Omental fat pad (tissue), 4 donors: Measurements from ENCODE around the gene DPYD. TPM values are rescaled to one million over a fixed set of nuclear protein-coding genes. Genes with fewer than 3 reads are reported as not detected.

ENCODE experiments used
- ATAC-seq: fragments of 150-250 bp; one replicate; pipeline ENCODE4 v1.9.1; 2016; ENCODE audit warnings: mild to moderate bottlenecking, moderate library complexity; ENCODE audit not compliant: low FRiP score
- DNase-seq: peaks from one replicate; pipeline ENCODE4 v3.0.0-alpha.2; 2019; ENCODE audit warnings: low spot score
- total RNA-seq, 4 donors: library from RNA; depleted of rRNA; stranded (reverse); fragments of >200 nt; gene quantifications; one replicate each; pipeline ENCODE4 v1.1.0, GENCODE V29; 2016
- TF ChIP-seq, protein P1 (sequence below), 3 donors: fragments of 450-650 bp; IDR thresholded peaks; one replicate each; pipeline ENCODE4 v1.5.1; 2016 to 2017; ENCODE audit warnings: antibody characterized with exemption in 3 of 3, mild to moderate bottlenecking in 3 of 3, moderate library complexity in 2 of 3

Gene DPYD
- total RNA-seq, 4 donors from 2014 or later = 52.5 to 86.4 (median 60.3) TPM

- DNase-seq (no peak), ATAC-seq (peak; percentile 37)
- TF ChIP-seq, protein P1, sequence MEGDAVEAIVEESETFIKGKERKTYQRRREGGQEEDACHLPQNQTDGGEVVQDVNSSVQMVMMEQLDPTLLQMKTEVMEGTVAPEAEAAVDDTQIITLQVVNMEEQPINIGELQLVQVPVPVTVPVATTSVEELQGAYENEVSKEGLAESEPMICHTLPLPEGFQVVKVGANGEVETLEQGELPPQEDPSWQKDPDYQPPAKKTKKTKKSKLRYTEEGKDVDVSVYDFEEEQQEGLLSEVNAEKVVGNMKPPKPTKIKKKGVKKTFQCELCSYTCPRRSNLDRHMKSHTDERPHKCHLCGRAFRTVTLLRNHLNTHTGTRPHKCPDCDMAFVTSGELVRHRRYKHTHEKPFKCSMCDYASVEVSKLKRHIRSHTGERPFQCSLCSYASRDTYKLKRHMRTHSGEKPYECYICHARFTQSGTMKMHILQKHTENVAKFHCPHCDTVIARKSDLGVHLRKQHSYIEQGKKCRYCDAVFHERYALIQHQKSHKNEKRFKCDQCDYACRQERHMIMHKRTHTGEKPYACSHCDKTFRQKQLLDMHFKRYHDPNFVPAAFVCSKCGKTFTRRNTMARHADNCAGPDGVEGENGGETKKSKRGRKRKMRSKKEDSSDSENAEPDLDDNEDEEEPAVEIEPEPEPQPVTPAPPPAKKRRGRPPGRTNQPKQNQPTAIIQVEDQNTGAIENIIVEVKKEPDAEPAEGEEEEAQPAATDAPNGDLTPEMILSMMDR (IDR thresholded peaks at IDR 0.05) = no peak
Observed at GRCh38 chr1:97137862-97138514, 782.8 kb downstream of the DPYD start.

GRCh38 chr1:97136996-97137395 lies 783.8 kb downstream of the DPYD start:
- TF ChIP-seq, protein P1 (IDR thresholded peaks at IDR 0.05) = no peak
- ATAC-seq (no peak), DNase-seq (no peak)

DNA sequence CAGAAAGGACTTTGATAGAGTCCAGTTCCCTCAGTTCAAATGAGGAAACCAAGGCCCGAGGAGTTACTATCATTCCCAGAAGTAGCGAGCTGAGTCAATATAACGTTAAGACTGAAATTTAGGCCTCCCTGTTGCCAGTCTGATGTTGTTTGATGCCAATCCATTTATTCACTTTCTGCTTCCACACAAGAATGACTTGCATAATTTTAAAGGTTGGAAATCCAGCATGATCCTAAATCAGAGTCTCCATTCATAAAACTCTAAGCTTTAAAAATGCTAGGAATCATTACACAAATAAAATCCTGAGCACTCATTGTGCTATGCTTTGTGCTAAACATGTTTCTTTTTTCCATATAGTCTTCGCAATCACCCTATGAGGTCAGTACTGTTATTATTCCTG lies 784.9 kb downstream of the DPYD start:
- DNase-seq (no peak), ATAC-seq (no peak)
- TF ChIP-seq, protein P1 (IDR thresholded peaks at IDR 0.05) = no peak

GRCh38 chr1:97128426-97128825 lies 792.4 kb downstream of the DPYD start:
- DNase-seq = no peak
- TF ChIP-seq, protein P1 (IDR thresholded peaks at IDR 0.05) = no peak
- no peak for ATAC-seq

- TF ChIP-seq, protein P1 (IDR thresholded peaks at IDR 0.05) = no peak
- ATAC-seq (peak; percentile 58), DNase-seq (no peak)
Observed at GRCh38 chr1:97123717-97124431, 797.0 kb downstream of the DPYD start.

- TF ChIP-seq, protein P1 (IDR thresholded peaks at IDR 0.05) = no peak
- DNase-seq = no peak
- no peak for ATAC-seq
Observed at GRCh38 chr1:97120806-97121205, 800.0 kb downstream of the DPYD start.
